Endothelial cell of umbilical vein (primary cell): ENCODE results near the gene LGR4. TPM values are rescaled to one million over a fixed set of nuclear protein-coding genes. Genes with fewer than 3 reads are reported as not detected.

Source experiments
- BruUV-seq: library from RNA; stranded (reverse); fragments of 400-500 nt; replicated peaks from 2 replicates; lab custom pipeline; 2021; lab: Mats Ljungman, UMichigan
- CTCF ChIA-PET: fragments of 300-600, 350-600 bp; sonication (Branson Sonifier 250); formaldehyde crosslinking; loops from one replicate; lab custom pipeline; 2021; ENCODE audit warnings: antibody characterized with exemption, inconsistent platforms; lab: Charles Lee
- POLR2A ChIA-PET: fragments of 300-600, 350-600 bp; sonication (Branson Sonifier 250); formaldehyde crosslinking; loops from one replicate; lab custom pipeline; 2021; ENCODE audit warnings: antibody characterized with exemption, inconsistent platforms; lab: Charles Lee
- DNase-seq: peaks from one replicate; pipeline ENCODE4 v3.0.0-alpha.2; 2011; ENCODE audit warnings: low read depth, low spot score
- FAIRE-seq: peaks from 2 replicates; lab custom pipeline; 2011; peaks lifted over from hg19 to GRCh38; lab: Jason Lieb, UNC
- H2AFZ ChIP-seq: 2 replicates; pipeline ENCODE4 v1.6.0; 2012; ENCODE audit warnings: low read depth, low read length, control low read depth, inconsistent platforms
- H3K27ac ChIP-seq: 2 replicates; pipeline ENCODE4 v1.5.1; 2011; ENCODE audit warnings: low read depth, mild to moderate bottlenecking, control low read depth, low read length, moderate library complexity; ENCODE audit not compliant: insufficient read depth
- H3K27me3 ChIP-seq, 2 experiments: 2 replicates each; pipeline versions ENCODE4 v1.6.0 to v1.6.1; 2011; ENCODE audit warnings: low read length in 2 of 2, mixed read lengths in 1 of 2; ENCODE audit not compliant: control insufficient read depth in 2 of 2, insufficient read depth in 2 of 2
- H3K36me3 ChIP-seq, 2 experiments: 2 replicates in 1 of 2; 3 replicates in 1 of 2; pipeline ENCODE4 v1.5.1; 2011; ENCODE audit warnings: low read length in 2 of 2, mild to moderate bottlenecking in 1 of 2, moderate library complexity in 1 of 2; ENCODE audit not compliant: control insufficient read depth in 2 of 2, insufficient read depth in 2 of 2; ENCODE audit errors: extremely low read depth in 1 of 2
- H3K4me1 ChIP-seq: 3 replicates; pipeline ENCODE4 v1.5.1; 2011; ENCODE audit warnings: mild to moderate bottlenecking, low read length; ENCODE audit not compliant: control insufficient read depth, insufficient read depth; ENCODE audit errors: extremely low read depth
- H3K4me2 ChIP-seq: 2 replicates; pipeline ENCODE4 v1.6.1; 2011; ENCODE audit warnings: low read length, control low read depth, mixed read lengths; ENCODE audit not compliant: insufficient read depth
- H3K4me3 ChIP-seq, 3 experiments: fragments of 200-600 bp in 1 of 3; sonication (generic), shearing (Covaris generic) in 1 of 3; replicated peaks in 1 of 3; 2 replicates each; pipeline ENCODE4 v1.5.1; 2011 to 2016; ENCODE audit warnings: control low read depth in 3 of 3, low read length in 3 of 3, mild to moderate bottlenecking in 2 of 3, inconsistent platforms in 1 of 3, low read depth in 1 of 3, moderate library complexity in 1 of 3; ENCODE audit not compliant: insufficient read depth in 1 of 3
- H3K79me2 ChIP-seq: 2 replicates; pipeline ENCODE4 v1.6.0; 2012; ENCODE audit warnings: low read length, inconsistent platforms; ENCODE audit not compliant: control insufficient read depth, insufficient read depth
- H3K9ac ChIP-seq: replicated peaks from 2 replicates; pipeline ENCODE3; 2011; ENCODE audit warnings: low read length, control low read depth; ENCODE audit not compliant: insufficient read depth; ENCODE audit errors: extremely low read depth
- H3K9me1 ChIP-seq: replicated peaks from 3 replicates; pipeline ENCODE4 v1.6.0; 2011; ENCODE audit warnings: mild to moderate bottlenecking, low read length; ENCODE audit not compliant: control insufficient read depth, insufficient read depth; ENCODE audit errors: extremely low read depth
- H3K9me3 ChIP-seq: replicated peaks from 2 replicates; pipeline ENCODE4 v1.5.1; 2012; ENCODE audit warnings: low read length, inconsistent platforms; ENCODE audit not compliant: control insufficient read depth, insufficient read depth
- H4K20me1 ChIP-seq: replicated peaks from 2 replicates; pipeline ENCODE3; 2011; ENCODE audit warnings: mild to moderate bottlenecking, low read length; ENCODE audit not compliant: control insufficient read depth, insufficient read depth; ENCODE audit errors: extremely low read depth
- EZH2 ChIP-seq: IDR thresholded peaks from 2 replicates; pipeline ENCODE4 v1.6.1; 2012; ENCODE audit warnings: borderline replicate concordance, low read depth, mild to moderate bottlenecking, moderate library complexity, low read length, inconsistent platforms; ENCODE audit not compliant: severe bottlenecking
- FOS ChIP-seq: IDR thresholded peaks from 2 replicates; pipeline ENCODE4 v1.6.1; 2011; ENCODE audit warnings: mild to moderate bottlenecking, low read length, moderate library complexity, borderline replicate concordance; ENCODE audit not compliant: insufficient read depth
- GATA2 ChIP-seq: IDR thresholded peaks from 2 replicates; pipeline ENCODE4 v1.7.0; 2011; ENCODE audit warnings: low read depth, mild to moderate bottlenecking, moderate library complexity, mixed read lengths, low read length; ENCODE audit not compliant: insufficient read length, insufficient read depth
- JUN ChIP-seq: IDR thresholded peaks from 2 replicates; pipeline ENCODE4 v1.6.1; 2011; ENCODE audit warnings: borderline replicate concordance, low read depth; ENCODE audit not compliant: insufficient read length, insufficient read depth
- MYC ChIP-seq: IDR thresholded peaks from one replicate; pipeline ENCODE4 v1.6.1; 2011; ENCODE audit warnings: mild to moderate bottlenecking, low read depth, low read length
- POLR2A ChIP-seq: IDR thresholded peaks from 2 replicates; pipeline ENCODE4 v1.6.1; 2012; ENCODE audit warnings: low read depth, mild to moderate bottlenecking, control low read depth, low read length
- POLR2AphosphoS5 ChIP-seq: IDR thresholded peaks from 2 replicates; pipeline ENCODE4 v1.6.1; 2012; ENCODE audit warnings: low read depth, mild to moderate bottlenecking, control low read depth, low read length, moderate library complexity; ENCODE audit not compliant: insufficient read depth
- dilution Hi-C: fragments of 300-500 bp; cut with MboI; formaldehyde crosslinking; loops from one replicate; pipeline ENCODE4 v1.15.0; 2019; ENCODE audit warnings: low sequenced_read_pairs; ENCODE audit not compliant: extremely low pct_ligation_motif_present
- intact Hi-C: fragments of 100-400 bp; cut with micrococcal nuclease; formaldehyde crosslinking; loops from one replicate; pipeline ENCODE4 v1.10.0; 2022
- polyA plus RNA-seq, 4 experiments: library from polyadenylated mRNA; depleted of rRNA in 3 of 4; stranded (reverse) in 3 of 4; unstranded in 1 of 4; fragments of >200 nt; gene quantifications; 2 replicates each; pipeline versions ENCODE4 v1.2.1 to v1.2.3, GENCODE V29; 2011 to 2012; ENCODE audit warnings: missing spikeins in 1 of 4
- total RNA-seq: library from RNA; stranded (reverse); gene quantifications from 2 replicates; pipeline ENCODE4 v1.2.3, GENCODE V29; 2021
- TF ChIP-seq, protein P1 (sequence below): IDR thresholded peaks from 2 replicates; pipeline ENCODE4 v1.6.1; 2011; ENCODE audit not compliant: insufficient read depth, insufficient read length
- TF ChIP-seq, protein P2 (sequence below), 2 donors: IDR thresholded peaks; 1 replicate in 1 of 2; 2 replicates in 1 of 2; pipeline ENCODE4 v1.5.1; 2011; ENCODE audit warnings: low read length in 2 of 2, mild to moderate bottlenecking in 2 of 2, moderate library complexity in 2 of 2, control low read depth in 1 of 2, inconsistent platforms in 1 of 2, low read depth in 1 of 2; ENCODE audit not compliant: insufficient read depth in 1 of 2; ENCODE audit errors: extremely low read depth in 1 of 2

The LGR4 gene
- total and polyA plus RNA-seq, 2 donors (not counting 3 experiments of a cell fraction or from before 2014, with no cell fraction given) = 1.3 to 3.1 TPM

DNA sequence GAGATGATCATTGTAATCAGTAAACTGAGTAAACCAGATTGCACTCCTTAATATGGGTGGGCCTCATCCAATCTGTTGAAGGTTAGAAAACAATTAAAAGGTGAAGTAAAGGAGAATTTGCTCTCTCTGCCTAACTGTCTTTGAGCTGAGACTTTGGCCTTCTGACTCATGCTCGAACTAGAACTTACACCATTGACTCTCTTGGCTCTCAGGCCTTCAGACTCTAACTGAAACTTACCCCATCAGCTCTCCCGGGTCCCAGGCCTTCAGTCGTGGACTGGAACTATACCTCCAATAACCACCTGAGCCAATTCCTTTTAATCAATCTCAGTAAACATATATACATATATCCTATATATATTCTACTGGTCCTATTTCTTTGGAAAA lies 34.0 kb downstream of the LGR4 start:
- no peak overlapping the region for H3K9ac ChIP-seq
- H2AFZ ChIP-seq = no peak overlapping the region
- no peaks in the 10 kb centered on the region for H3K9me3 ChIP-seq
- no peaks in the 10 kb centered on the region for H3K9me1 ChIP-seq
- peaks cover 3 to 6% of the 10 kb centered on the region in 2 experiments for H3K27me3 ChIP-seq
- POLR2A ChIA-PET = no interaction called here
- dilution Hi-C loops = no loop called here
- CTCF ChIA-PET = no interaction called here
- no peaks in the 10 kb centered on the region for H3K4me1 ChIP-seq
- intact Hi-C loops = no loop called here
- H3K36me3 ChIP-seq = no peaks in the 10 kb centered on the region
- H3K79me2 ChIP-seq = no peaks in the 10 kb centered on the region
- H3K27ac ChIP-seq = no peak overlapping the region
- no peak overlapping the region for H3K4me2 ChIP-seq
- no peak overlapping the region for H3K4me3 ChIP-seq
- BruUV-seq = no TSS peak
- no peak for FAIRE-seq
- no peaks in the 10 kb centered on the region for H4K20me1 ChIP-seq
- DNase-seq = no peak
- TF ChIP-seq MYC = no peak
- no peak for TF ChIP-seq FOS
- TF ChIP-seq POLR2A = no peak
- no peak for TF ChIP-seq JUN
- no peak for TF ChIP-seq GATA2
- TF ChIP-seq POLR2AphosphoS5 = no peak
- TF ChIP-seq, protein P1, sequence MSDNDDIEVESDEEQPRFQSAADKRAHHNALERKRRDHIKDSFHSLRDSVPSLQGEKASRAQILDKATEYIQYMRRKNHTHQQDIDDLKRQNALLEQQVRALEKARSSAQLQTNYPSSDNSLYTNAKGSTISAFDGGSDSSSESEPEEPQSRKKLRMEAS = no peak
- TF ChIP-seq EZH2 = no peak
- TF ChIP-seq, protein P2, sequence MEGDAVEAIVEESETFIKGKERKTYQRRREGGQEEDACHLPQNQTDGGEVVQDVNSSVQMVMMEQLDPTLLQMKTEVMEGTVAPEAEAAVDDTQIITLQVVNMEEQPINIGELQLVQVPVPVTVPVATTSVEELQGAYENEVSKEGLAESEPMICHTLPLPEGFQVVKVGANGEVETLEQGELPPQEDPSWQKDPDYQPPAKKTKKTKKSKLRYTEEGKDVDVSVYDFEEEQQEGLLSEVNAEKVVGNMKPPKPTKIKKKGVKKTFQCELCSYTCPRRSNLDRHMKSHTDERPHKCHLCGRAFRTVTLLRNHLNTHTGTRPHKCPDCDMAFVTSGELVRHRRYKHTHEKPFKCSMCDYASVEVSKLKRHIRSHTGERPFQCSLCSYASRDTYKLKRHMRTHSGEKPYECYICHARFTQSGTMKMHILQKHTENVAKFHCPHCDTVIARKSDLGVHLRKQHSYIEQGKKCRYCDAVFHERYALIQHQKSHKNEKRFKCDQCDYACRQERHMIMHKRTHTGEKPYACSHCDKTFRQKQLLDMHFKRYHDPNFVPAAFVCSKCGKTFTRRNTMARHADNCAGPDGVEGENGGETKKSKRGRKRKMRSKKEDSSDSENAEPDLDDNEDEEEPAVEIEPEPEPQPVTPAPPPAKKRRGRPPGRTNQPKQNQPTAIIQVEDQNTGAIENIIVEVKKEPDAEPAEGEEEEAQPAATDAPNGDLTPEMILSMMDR (IDR thresholded peaks at IDR 0.05; ENCODE audit: extremely low read depth in 1 of 2, insufficient read depth in 1 of 2, low read depth in 1 of 2, low read length in 2 of 2) = no peak
